ENCODE measurements around the gene CHST9. TPM values are rescaled to one million over a fixed set of nuclear protein-coding genes. Genes with fewer than 3 reads are reported as not detected.
"Not testable (repeated sequence)": the region's sequence is repeated elsewhere in the genome, so short reads cannot be mapped to it uniquely, and the experiment has no call there.

CHST9 gene
- total RNA-seq: 8.7 TPM
- long read RNA-seq, full-length matches to known transcripts: 22 of 38 reads
- long read RNA-seq, partial matches to known transcripts: 0 of 38 reads
- long read RNA-seq, other reads (novel, unspliced or antisense): 16 of 38 reads

- ATAC-seq (ENCODE audit: poor library complexity): peak; percentile 89
- DNase-seq: peak; percentile 65
- intact Hi-C loops (cut with DNase I): no loop called here
Measured at GRCh38 chr18:27185025-27185763, at the start of gene CHST9. CHST9 (minus strand) TSS chr18:27185308; CDS start chr18:27142809, 42,499 bp downstream.

GRCh38 chr18:27232355-27232754, 47.2 kb upstream of the CHST9 start:
- DNase-seq; intact Hi-C loops (cut with DNase I); ATAC-seq (ENCODE audit: poor library complexity): not testable (repeated sequence)

GRCh38 chr18:27231671-27232070, 46.6 kb upstream of the CHST9 start:
- intact Hi-C loops (cut with DNase I); DNase-seq; ATAC-seq (ENCODE audit: poor library complexity): not testable (repeated sequence)

GRCh38 chr18:27231221-27231620, 46.1 kb upstream of the CHST9 start:
- intact Hi-C loops (cut with DNase I); ATAC-seq (ENCODE audit: poor library complexity); DNase-seq: not testable (repeated sequence)

- ATAC-seq (ENCODE audit: poor library complexity) (no peak), DNase-seq (no peak)
- intact Hi-C loops (cut with DNase I): no loop called here
Measured at GRCh38 chr18:27227721-27228120, 42.6 kb upstream of the CHST9 start.

- intact Hi-C loops (cut with DNase I): no loop called here
- ATAC-seq (ENCODE audit: poor library complexity) (no peak), DNase-seq (no peak)
Measured at GRCh38 chr18:27226556-27227075, 41.5 kb upstream of the CHST9 start.

GRCh38 chr18:27225947-27226481, 40.9 kb upstream of the CHST9 start:
- ATAC-seq (ENCODE audit: poor library complexity): no peak
- intact Hi-C loops (cut with DNase I): no loop called here
- no peak for DNase-seq

GRCh38 chr18:27223526-27224291, 38.6 kb upstream of the CHST9 start:
- ATAC-seq (ENCODE audit: poor library complexity): no peak

GRCh38 chr18:27214831-27215230, 29.7 kb upstream of the CHST9 start:
- intact Hi-C loops (cut with DNase I): no loop called here
- no peak for DNase-seq

More at GRCh38 chr18:27223526-27224291, 38.6 kb upstream of the CHST9 start:
- intact Hi-C loops (cut with DNase I): no loop called here
- DNase-seq: no peak

GRCh38 chr18:27213123-27213717, 28.1 kb upstream of the CHST9 start:
- ATAC-seq (ENCODE audit: poor library complexity) (no peak), DNase-seq (no peak)
- intact Hi-C loops (cut with DNase I): no loop called here

More at GRCh38 chr18:27214831-27215230, 29.7 kb upstream of the CHST9 start:
- ATAC-seq (ENCODE audit: poor library complexity): no peak

- intact Hi-C loops (cut with DNase I): no loop called here
- ATAC-seq (ENCODE audit: poor library complexity): peak; percentile 48
Measured at GRCh38 chr18:27211569-27211968, 26.5 kb upstream of the CHST9 start.

GRCh38 chr18:27206411-27206810, 21.3 kb upstream of the CHST9 start:
- DNase-seq: no peak
- intact Hi-C loops (cut with DNase I): no loop called here
- no peak for ATAC-seq (ENCODE audit: poor library complexity)

More at GRCh38 chr18:27211569-27211968, 26.5 kb upstream of the CHST9 start:
- no peak for DNase-seq

GRCh38 chr18:27202741-27203140, 17.6 kb upstream of the CHST9 start:
- no peak for ATAC-seq (ENCODE audit: poor library complexity)
- intact Hi-C loops (cut with DNase I): no loop called here
- no peak for DNase-seq

GRCh38 chr18:27198036-27198435, 12.9 kb upstream of the CHST9 start:
- intact Hi-C loops (cut with DNase I): no loop called here
- no peak for ATAC-seq (ENCODE audit: poor library complexity)

GRCh38 chr18:27188309-27188708, 3.2 kb upstream of the CHST9 start:
- ATAC-seq (ENCODE audit: poor library complexity) (no peak), DNase-seq (no peak)
- intact Hi-C loops (cut with DNase I): no loop called here

More at GRCh38 chr18:27198036-27198435, 12.9 kb upstream of the CHST9 start:
- DNase-seq: no peak

GRCh38 chr18:27185897-27186296, 789 bp upstream of the CHST9 start:
- ATAC-seq (ENCODE audit: poor library complexity): no peak
- DNase-seq: no peak
- intact Hi-C loops (cut with DNase I): no loop called here

- intact Hi-C loops (cut with DNase I): no loop called here
- ATAC-seq (ENCODE audit: poor library complexity) (peak; percentile 60), DNase-seq (no peak)
Measured at GRCh38 chr18:27184115-27185024, 738 bp downstream of the CHST9 start.

GRCh38 chr18:27181726-27182125, 3.4 kb downstream of the CHST9 start:
- ATAC-seq (ENCODE audit: poor library complexity) (no peak), DNase-seq (no peak)
- intact Hi-C loops (cut with DNase I): no loop called here
